Measurements from ENCODE around the gene VTI1A. TPM values are rescaled to one million over a fixed set of nuclear protein-coding genes. Genes with fewer than 3 reads are reported as not detected.

The VTI1A gene
- total RNA-seq, 1 donor from 2014 or later = 36.9 TPM

DNA sequence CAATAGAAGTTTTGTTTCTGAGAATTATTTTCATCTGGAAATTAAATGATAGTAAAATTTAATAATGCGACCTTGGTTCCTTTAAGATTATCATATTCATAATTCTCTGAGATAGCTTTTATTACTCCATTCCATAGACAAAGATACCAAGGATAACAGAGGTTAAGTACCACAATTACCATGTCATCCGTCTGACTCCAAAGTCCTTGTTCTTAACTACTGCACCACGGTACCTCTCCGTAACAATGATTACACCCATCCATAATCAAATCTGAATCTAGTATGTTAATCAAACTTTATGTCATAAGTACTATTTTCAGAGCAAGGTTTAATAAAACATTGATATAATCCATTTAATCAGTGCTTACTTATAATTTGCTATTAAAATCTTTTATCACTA, 8.7 kb upstream of the VTI1A start:
- intact Hi-C loops (cut with DNase I) = no loop called here
- Histone ChIP-seq H3K27me3 (ENCODE audit: low read depth) (no peaks in the 10 kb centered on the region), H3K36me3 (peaks cover 96% of the 10 kb centered on the region), H3K4me1 (no peaks in the 10 kb centered on the region), H3K27ac (no peak overlapping the region), H3K9me3 (no peaks in the 10 kb centered on the region), H3K4me3 (no peak overlapping the region)
- DNase-seq = no peak
- ATAC-seq = no peak
- no peak for TF ChIP-seq CTCF (IDR thresholded peaks at IDR 0.05)

DNA sequence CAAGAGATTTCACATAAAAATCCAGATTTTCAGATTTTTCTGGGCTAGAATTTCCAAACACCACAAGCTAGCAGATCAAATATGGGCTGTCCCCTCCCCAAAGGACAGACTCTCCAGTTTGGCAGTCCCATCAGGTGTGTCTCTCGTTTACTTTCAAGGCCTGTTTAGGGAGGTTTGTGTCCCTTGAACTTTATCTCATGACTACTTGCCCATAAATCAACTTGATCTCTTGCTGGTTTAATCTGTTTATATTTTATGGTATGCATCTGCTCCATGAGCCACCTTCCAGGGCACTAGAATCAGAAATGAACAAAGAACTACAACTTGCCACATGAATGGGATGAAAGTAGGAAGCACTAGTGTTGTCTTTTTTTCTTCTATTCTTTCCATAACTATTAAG, 5.5 kb upstream of the VTI1A start:
- Histone ChIP-seq H3K4me1 (peaks cover 15% of the 10 kb centered on the region), H3K4me3 (no peak overlapping the region), H3K27me3 (ENCODE audit: low read depth) (no peaks in the 10 kb centered on the region), H3K36me3 (peaks cover 87% of the 10 kb centered on the region), H3K9me3 (no peaks in the 10 kb centered on the region), H3K27ac (no peak overlapping the region)
- ATAC-seq (no peak), DNase-seq (no peak)
- intact Hi-C loops (cut with DNase I) = no loop called here
- TF ChIP-seq CTCF (IDR thresholded peaks at IDR 0.05) = no peak

GRCh38 chr10:112442063-112442462, 5.0 kb upstream of the VTI1A start:
- no peak for ATAC-seq
- Histone ChIP-seq H3K9me3 (no peaks in the 10 kb centered on the region), H3K36me3 (peaks cover 82% of the 10 kb centered on the region), H3K27ac (no peak overlapping the region), H3K27me3 (ENCODE audit: low read depth) (no peaks in the 10 kb centered on the region), H3K4me1 (peaks cover 15% of the 10 kb centered on the region), H3K4me3 (no peak overlapping the region)
- TF ChIP-seq CTCF (IDR thresholded peaks at IDR 0.05) = no peak
- no peak for DNase-seq
- intact Hi-C loops (cut with DNase I) = no loop called here

DNA sequence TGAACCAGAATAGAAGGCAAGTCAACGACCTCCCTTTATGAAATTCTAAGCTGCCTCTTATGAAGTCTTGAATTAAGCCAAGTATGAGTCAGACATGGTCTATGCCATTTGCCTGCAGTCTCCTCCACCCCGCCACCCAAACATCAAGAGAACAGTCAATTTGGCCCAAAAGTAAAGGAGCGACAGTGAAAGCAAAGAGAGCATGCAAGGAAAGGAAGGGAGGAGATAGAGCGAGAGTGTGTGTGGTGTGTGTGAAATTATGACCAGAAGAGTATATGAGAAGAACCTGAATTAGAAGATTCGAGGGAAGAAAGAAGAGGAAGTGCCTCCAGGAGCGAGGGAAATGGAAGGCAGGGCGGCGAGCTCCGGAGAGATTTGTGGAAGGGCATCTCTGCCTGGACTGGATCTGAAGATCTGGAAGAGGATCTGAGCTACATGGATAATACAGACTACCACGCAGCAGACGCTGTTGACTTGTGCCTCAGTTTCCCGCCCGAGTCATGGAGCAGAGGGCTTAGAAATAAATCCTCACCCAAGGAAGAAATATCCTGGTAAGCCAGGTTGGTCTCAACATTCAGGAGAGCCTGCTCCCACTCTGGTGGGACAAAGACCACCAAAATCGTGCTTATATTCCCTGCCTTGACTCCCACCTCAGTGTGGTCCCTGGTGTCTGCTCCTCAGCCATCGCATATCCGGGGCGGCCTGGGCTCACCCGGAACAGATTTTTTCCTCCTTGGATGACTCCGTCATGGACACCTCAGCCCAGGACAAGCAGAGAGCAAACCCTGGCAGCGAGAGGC, 760 bp upstream of the VTI1A start:
- DNase-seq = no peak
- no peaks in the 10 kb centered on the region for H3K9me3 ChIP-seq
- peak overlapping the region; percentile 94 for H3K27ac ChIP-seq
- ATAC-seq = peak in 1 of 2 donors; percentile 25
- H3K4me1 ChIP-seq = peaks cover 32% of the 10 kb centered on the region
- TF ChIP-seq CTCF (IDR thresholded peaks at IDR 0.05) = no peak
- H3K27me3 ChIP-seq (ENCODE audit: low read depth) = no peaks in the 10 kb centered on the region
- H3K36me3 ChIP-seq = peaks cover 44% of the 10 kb centered on the region
- intact Hi-C loops (cut with DNase I) = no loop called here
- H3K4me3 ChIP-seq = peak overlapping the region; percentile 76

- peak overlapping the region; percentile 94 for H3K27ac ChIP-seq
- H3K36me3 ChIP-seq = peaks cover 33% of the 10 kb centered on the region
- H3K4me1 ChIP-seq = peaks cover 32% of the 10 kb centered on the region
- ATAC-seq = no peak
- H3K27me3 ChIP-seq (ENCODE audit: low read depth) = no peaks in the 10 kb centered on the region
- no peaks in the 10 kb centered on the region for H3K9me3 ChIP-seq
- peak overlapping the region; percentile 76 for H3K4me3 ChIP-seq
- intact Hi-C loops (cut with DNase I) = no loop called here
- no peak for DNase-seq
- no peak for TF ChIP-seq CTCF (IDR thresholded peaks at IDR 0.05)
Measured at GRCh38 chr10:112447620-112447928, 559 bp downstream of the VTI1A start.
